Stimulated activated naive CD8-positive, alpha-beta T cell treated with anti-CD3 and anti-CD28 coated beads, Interleukin-15, Interleukin-2, amounts not matched to agents 100 U/mL and 50 U/mL, for 24 hours (primary cell): ENCODE results near the gene BSCL2.
A peak's percentile ranks its signal among the peaks of the same experiment; 100 is the strongest.
"Not testable (repeated sequence)": the region's sequence is repeated elsewhere in the genome, so short reads cannot be mapped to it uniquely, and the experiment has no call there.

Experiments used
- ATAC-seq: fragments of 150-1000 bp; cut with Tn5 transposase; one replicate; pipeline ENCODE4 v1.10.0; 2021
- DNase-seq: peaks from one replicate; pipeline ENCODE4 v3.0.0; 2021

BSCL2 gene

GRCh38 chr11:62707277-62707861, at the start of gene BSCL2, which contains the start of gene GNG3:
TSS of gene BSCL2 (minus strand) at chr11:62707424. CDS start at chr11:62707195, 229 bp downstream.
TSS of gene GNG3 (plus strand) at chr11:62707676. CDS start at chr11:62708296, 620 bp downstream.
- no peak for ATAC-seq
- no peak for DNase-seq

GRCh38 chr11:62755086-62755615, 47.9 kb upstream of the BSCL2 start:
- DNase-seq (no peak), ATAC-seq (no peak)

- DNase-seq: peak; percentile 97
- peak; percentile 98 for ATAC-seq
These were observed 46.7 kb upstream of the BSCL2 start, which contains the start of gene ZBTB3 for GRCh38 chr11:62753736-62754603. TSS of gene ZBTB3 (minus strand) at chr11:62754160. CDS start at chr11:62753664, 496 bp downstream.

GRCh38 chr11:62752994-62753735, 45.9 kb upstream of the BSCL2 start:
- DNase-seq (no peak), ATAC-seq (no peak)

- ATAC-seq (no peak), DNase-seq (no peak)
These were observed 45.1 kb upstream of the BSCL2 start for GRCh38 chr11:62752177-62752785.

GRCh38 chr11:62749931-62750330, 42.7 kb upstream of the BSCL2 start:
- DNase-seq, ATAC-seq: not testable (repeated sequence)

GRCh38 chr11:62747475-62748160, 40.4 kb upstream of the BSCL2 start:
- no peak for ATAC-seq
- no peak for DNase-seq

- DNase-seq (no peak), ATAC-seq (no peak)
These were observed 30.0 kb upstream of the BSCL2 start for GRCh38 chr11:62737196-62737595.

- no peak for DNase-seq
- ATAC-seq: no peak
These were observed 25.6 kb upstream of the BSCL2 start for GRCh38 chr11:62732830-62733229.

- not testable (repeated sequence) for ATAC-seq, DNase-seq
These were observed 22.9 kb upstream of the BSCL2 start for GRCh38 chr11:62730076-62730475.

GRCh38 chr11:62728171-62728988, 21.2 kb upstream of the BSCL2 start, which contains the start of gene TTC9C:
TSS of gene TTC9C (plus strand) at chr11:62728486. CDS start at chr11:62728849, 363 bp downstream.
- ATAC-seq (no peak), DNase-seq (peak; percentile 86)

GRCh38 chr11:62727872-62728170, 20.6 kb upstream of the BSCL2 start:
- DNase-seq (peak; percentile 77), ATAC-seq (peak; percentile 56)

- ATAC-seq (peak; percentile 89), DNase-seq (peak; percentile 99)
These were observed 20.1 kb upstream of the BSCL2 start, which contains the start of gene HNRNPUL2 for GRCh38 chr11:62727165-62727871. TSS of gene HNRNPUL2 (minus strand) at chr11:62727457. CDS start at chr11:62727156, 301 bp downstream.

GRCh38 chr11:62726915-62727164, 19.6 kb upstream of the BSCL2 start:
- DNase-seq: no peak
- peak; percentile 0 for ATAC-seq

GRCh38 chr11:62726156-62726914, 19.1 kb upstream of the BSCL2 start:
- ATAC-seq (no peak), DNase-seq (no peak)

- ATAC-seq: no peak
- no peak for DNase-seq
These were observed 18.4 kb upstream of the BSCL2 start for GRCh38 chr11:62725646-62726045.

- DNase-seq (no peak), ATAC-seq (no peak)
These were observed 16.9 kb upstream of the BSCL2 start for GRCh38 chr11:62724171-62724570.

- DNase-seq (no peak), ATAC-seq (no peak)
These were observed 14.8 kb upstream of the BSCL2 start for GRCh38 chr11:62721994-62722393.

- no peak for ATAC-seq
- no peak for DNase-seq
These were observed 12.2 kb upstream of the BSCL2 start for GRCh38 chr11:62719302-62719978.
